ENCODE data around the gene ADM5.

DNA sequence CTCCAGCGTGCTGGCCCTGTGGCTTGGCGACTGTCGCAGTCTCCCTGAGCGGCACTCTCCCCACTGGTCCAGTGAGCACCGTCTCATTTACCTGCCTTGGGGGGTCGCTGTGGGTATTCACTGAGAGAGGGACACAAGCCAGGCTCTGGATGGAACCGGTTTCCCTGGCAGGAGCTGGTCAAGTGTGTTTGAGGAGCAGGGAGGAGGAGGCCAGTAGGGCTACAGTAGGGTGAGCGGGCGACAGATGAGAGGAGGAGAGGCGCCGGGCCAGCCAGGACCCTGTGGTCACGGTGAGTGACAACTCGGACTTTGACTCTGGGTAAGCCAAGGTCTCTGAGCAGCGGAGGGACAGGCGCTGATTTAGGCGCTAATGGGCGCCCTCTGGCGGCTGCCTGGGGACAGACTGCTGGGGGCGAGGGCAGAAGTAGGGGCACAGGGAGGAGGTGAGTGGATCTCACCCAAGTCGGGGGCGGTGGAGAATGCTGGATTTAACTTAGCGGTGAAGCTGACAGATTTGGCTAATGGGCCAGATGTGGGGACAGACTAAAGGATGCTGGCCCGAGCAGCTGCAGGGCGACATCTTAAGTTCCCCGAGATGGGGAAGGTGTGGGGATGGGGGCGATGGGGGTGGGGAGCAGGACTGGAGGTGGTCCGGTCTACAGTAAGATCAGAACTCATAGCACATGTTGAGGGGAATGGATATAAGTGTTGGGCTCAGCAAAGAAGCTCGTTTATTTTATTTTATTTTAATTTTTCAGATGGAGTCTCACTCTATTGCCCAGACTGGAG, 17.1 kb upstream of the ADM5 start:
- TF ChIP-seq, protein P1, sequence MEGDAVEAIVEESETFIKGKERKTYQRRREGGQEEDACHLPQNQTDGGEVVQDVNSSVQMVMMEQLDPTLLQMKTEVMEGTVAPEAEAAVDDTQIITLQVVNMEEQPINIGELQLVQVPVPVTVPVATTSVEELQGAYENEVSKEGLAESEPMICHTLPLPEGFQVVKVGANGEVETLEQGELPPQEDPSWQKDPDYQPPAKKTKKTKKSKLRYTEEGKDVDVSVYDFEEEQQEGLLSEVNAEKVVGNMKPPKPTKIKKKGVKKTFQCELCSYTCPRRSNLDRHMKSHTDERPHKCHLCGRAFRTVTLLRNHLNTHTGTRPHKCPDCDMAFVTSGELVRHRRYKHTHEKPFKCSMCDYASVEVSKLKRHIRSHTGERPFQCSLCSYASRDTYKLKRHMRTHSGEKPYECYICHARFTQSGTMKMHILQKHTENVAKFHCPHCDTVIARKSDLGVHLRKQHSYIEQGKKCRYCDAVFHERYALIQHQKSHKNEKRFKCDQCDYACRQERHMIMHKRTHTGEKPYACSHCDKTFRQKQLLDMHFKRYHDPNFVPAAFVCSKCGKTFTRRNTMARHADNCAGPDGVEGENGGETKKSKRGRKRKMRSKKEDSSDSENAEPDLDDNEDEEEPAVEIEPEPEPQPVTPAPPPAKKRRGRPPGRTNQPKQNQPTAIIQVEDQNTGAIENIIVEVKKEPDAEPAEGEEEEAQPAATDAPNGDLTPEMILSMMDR (IDR thresholded peaks at IDR 0.05), result peak; percentile 84 to 95 (median 89)
- peak in 1 of 3 donors; percentile 12 for TF ChIP-seq POLR2A (IDR thresholded peaks at IDR 0.05)
